Chondrocyte (in vitro differentiated cells): ENCODE results near the gene DNAH3. TPM values are rescaled to one million over a fixed set of nuclear protein-coding genes. Genes with fewer than 3 reads are reported as not detected.

Experiments used
- DNase-seq: peaks from one replicate; pipeline ENCODE4 v3.0.0; 2021; ENCODE audit warnings: mixed read lengths, low spot score
- H3K27ac Mint-ChIP-seq: one replicate; pipeline ENCODE4 v1.8.0; 2021; ENCODE audit warnings: mild to moderate bottlenecking, moderate library complexity, mixed read lengths; ENCODE audit not compliant: unreplicated experiment
- H3K27me3 Mint-ChIP-seq: 2 replicates; pipeline ENCODE4 v1.8.0; 2021; ENCODE audit warnings: low read depth, mixed read lengths
- H3K36me3 Mint-ChIP-seq: 2 replicates; pipeline ENCODE4 v1.8.0; 2021; ENCODE audit warnings: low read depth, mixed read lengths
- H3K4me1 Mint-ChIP-seq: 2 replicates; pipeline ENCODE4 v1.8.0; 2021; ENCODE audit warnings: low read depth, mild to moderate bottlenecking, mixed read lengths
- H3K4me3 Mint-ChIP-seq: one replicate; pipeline ENCODE4 v1.8.0; 2021; ENCODE audit warnings: mild to moderate bottlenecking, moderate library complexity, mixed read lengths; ENCODE audit not compliant: unreplicated experiment
- H3K9me3 Mint-ChIP-seq: 2 replicates; pipeline ENCODE4 v1.8.0; 2021; ENCODE audit warnings: low read depth, mixed read lengths
- total RNA-seq: library from RNA; stranded (reverse); gene quantifications from 3 replicates; pipeline ENCODE4 v1.2.1, GENCODE V29; 2021
- TF ChIP-seq, protein P1 (sequence below): fragments of 200-600 bp; sonication (generic); IDR thresholded peaks from 2 replicates; pipeline ENCODE4 v1.5.0; 2021; ENCODE audit warnings: antibody characterized with exemption, mild to moderate bottlenecking, moderate library complexity

DNAH3 gene
- total RNA-seq, 1 donor from 2014 or later: not detected

DNA sequence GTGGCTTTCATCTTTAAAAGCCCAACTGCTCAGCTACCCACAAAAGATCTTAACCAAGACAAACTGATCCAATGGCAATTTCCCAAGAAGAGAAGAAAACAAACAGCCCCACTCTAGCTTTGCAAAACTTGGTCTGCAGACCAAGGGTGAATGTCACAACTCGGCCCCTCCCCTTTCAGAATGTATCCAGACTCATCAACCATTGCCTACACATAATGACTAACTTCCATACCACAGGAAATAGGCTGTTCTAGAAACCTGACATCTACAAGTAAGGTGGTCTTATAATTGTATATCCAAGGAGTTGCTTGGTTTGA is 266.4 kb downstream of the DNAH3 start:
- Mint-ChIP-seq H3K27ac (no peak overlapping the region), H3K36me3 (no peaks in the 10 kb centered on the region), H3K27me3 (no peaks in the 10 kb centered on the region), H3K9me3 (no peaks in the 10 kb centered on the region), H3K4me1 (peaks cover 52% of the 10 kb centered on the region), H3K4me3 (no peak overlapping the region)
- TF ChIP-seq, protein P1, sequence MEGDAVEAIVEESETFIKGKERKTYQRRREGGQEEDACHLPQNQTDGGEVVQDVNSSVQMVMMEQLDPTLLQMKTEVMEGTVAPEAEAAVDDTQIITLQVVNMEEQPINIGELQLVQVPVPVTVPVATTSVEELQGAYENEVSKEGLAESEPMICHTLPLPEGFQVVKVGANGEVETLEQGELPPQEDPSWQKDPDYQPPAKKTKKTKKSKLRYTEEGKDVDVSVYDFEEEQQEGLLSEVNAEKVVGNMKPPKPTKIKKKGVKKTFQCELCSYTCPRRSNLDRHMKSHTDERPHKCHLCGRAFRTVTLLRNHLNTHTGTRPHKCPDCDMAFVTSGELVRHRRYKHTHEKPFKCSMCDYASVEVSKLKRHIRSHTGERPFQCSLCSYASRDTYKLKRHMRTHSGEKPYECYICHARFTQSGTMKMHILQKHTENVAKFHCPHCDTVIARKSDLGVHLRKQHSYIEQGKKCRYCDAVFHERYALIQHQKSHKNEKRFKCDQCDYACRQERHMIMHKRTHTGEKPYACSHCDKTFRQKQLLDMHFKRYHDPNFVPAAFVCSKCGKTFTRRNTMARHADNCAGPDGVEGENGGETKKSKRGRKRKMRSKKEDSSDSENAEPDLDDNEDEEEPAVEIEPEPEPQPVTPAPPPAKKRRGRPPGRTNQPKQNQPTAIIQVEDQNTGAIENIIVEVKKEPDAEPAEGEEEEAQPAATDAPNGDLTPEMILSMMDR: no peak
- DNase-seq: no peak

DNA sequence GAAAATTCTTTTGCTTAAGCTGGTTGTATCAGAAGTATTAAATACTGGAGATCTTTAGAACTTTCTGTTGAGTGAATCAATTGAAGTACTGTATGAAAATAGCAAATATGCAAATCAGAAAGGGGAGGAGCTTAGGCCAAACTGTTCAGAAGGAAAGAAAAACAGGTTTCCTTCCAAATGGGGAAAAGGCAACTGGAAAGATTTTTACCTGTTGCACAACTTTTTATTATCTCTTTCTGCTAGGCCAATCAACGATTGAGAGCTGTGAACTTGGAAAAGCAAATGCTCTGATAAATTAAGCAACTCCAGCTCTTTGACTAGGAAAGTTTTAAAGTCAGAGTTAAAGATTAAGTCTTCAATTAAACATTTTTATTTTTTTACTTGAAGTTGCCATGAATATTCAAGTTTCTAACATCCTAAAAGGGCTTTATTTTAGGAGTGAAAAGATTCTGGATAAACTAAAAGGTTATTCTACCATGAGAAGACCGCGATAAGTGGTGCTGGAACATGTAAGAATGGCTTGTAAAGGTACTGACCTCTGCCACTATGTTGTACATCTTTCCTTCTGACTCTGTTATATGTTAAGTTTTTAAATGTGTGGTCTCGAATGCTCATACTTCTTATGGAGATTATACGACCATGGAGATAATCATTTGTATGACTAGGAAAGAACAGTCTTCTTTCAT is 266.9 kb downstream of the DNAH3 start:
- Mint-ChIP-seq H3K9me3 (no peaks in the 10 kb centered on the region), H3K27ac (no peak overlapping the region), H3K27me3 (no peaks in the 10 kb centered on the region), H3K4me1 (peaks cover 57% of the 10 kb centered on the region), H3K36me3 (no peaks in the 10 kb centered on the region), H3K4me3 (no peak overlapping the region)
- no peak for DNase-seq
- TF ChIP-seq, protein P1: no peak

Other genes starting within 250 kb of the DNAH3 start
- 17.6 to 46.6 TPM (median 43.2 TPM) in 3 replicates for gene LDAF1, start 7.8 kb upstream of the DNAH3 start, total RNA-seq
- gene ZP2, start 60.7 kb upstream of the DNAH3 start, total RNA-seq: not detected in 3 replicates
- not detected in 3 replicates for gene ANKS4B, start 82.9 kb upstream of the DNAH3 start, total RNA-seq
- gene CRYM, start 127.4 kb upstream of the DNAH3 start, total RNA-seq: not detected in 3 replicates